ENCODE measurements around the gene SPIRE2.
"Not testable (repeated sequence)": the region's sequence is repeated elsewhere in the genome, so short reads cannot be mapped to it uniquely, and the experiment has no call there.

Gene SPIRE2

DNA sequence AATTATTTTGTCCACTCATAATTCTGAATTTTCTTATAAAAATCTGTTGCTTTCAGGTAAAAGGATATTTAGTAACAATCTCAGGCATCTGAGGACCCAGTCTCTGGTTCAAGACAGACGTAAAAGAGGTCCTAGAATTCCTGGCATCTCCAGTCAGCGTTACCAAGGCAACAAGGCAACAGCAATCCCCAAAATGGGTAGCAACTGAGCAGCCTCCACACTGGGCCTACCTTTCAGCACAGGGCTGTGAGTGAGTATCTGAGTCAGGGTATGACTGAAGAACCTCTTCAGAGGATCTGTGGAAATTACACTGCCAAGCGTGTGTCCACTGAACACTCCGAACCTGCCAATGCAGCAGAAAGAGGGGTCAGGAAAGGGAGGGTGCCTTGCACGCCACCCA lies 32.6 kb upstream of the SPIRE2 start:
- TF ChIP-seq GATA1 (IDR thresholded peaks at IDR 0.05; ENCODE audit: low read depth, low read length) (no peak), POLR2A (IDR thresholded peaks at IDR 0.05; ENCODE audit: low read length) (no peak)
- no peak for DNase-seq

DNA sequence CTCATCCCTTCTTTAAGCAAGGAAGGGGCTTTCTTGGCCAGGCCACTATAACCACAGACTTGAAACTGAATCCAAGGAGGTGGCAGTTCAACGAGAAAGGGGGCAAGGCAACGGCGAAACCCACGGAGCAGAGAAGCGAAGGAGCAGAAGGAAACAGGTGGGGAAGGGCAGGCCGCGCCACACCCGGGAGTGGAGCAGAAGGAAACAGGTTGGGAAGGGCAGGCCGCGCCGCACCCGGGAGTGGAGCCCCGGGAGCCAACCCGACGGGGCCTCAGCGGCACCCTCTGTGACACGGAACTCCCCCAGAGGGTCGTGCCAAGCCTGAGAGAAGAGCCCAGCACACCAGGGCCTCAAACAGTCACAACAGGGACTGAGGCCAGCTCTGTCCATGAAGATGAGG lies 32.2 kb upstream of the SPIRE2 start:
- TF ChIP-seq GATA1 (IDR thresholded peaks at IDR 0.05; ENCODE audit: low read depth, low read length): no peak
- no peak for TF ChIP-seq POLR2A (IDR thresholded peaks at IDR 0.05; ENCODE audit: low read length)
- DNase-seq: no peak

DNA sequence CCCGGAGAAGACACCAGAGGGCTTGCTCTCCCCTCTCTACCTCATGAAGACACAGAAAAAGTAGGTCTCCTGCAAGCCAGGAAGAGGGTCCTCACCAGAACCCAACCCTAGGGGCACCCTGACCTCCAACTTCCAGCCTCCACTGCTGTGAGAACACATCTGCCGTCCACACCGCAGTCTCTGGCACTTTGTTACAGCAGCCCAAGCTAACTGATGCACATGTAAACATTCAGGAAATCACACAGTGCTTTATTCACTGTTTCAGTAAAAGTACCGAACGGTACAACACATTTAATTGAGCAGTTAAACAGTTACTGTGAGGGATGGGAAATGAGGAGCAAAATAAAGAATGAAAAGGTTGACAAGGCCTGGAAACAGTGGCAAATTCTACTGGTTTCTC lies 30.1 kb upstream of the SPIRE2 start:
- no peak for TF ChIP-seq GATA1 (IDR thresholded peaks at IDR 0.05; ENCODE audit: low read depth, low read length)
- TF ChIP-seq POLR2A (IDR thresholded peaks at IDR 0.05; ENCODE audit: low read length): no peak
- no peak for DNase-seq

DNA sequence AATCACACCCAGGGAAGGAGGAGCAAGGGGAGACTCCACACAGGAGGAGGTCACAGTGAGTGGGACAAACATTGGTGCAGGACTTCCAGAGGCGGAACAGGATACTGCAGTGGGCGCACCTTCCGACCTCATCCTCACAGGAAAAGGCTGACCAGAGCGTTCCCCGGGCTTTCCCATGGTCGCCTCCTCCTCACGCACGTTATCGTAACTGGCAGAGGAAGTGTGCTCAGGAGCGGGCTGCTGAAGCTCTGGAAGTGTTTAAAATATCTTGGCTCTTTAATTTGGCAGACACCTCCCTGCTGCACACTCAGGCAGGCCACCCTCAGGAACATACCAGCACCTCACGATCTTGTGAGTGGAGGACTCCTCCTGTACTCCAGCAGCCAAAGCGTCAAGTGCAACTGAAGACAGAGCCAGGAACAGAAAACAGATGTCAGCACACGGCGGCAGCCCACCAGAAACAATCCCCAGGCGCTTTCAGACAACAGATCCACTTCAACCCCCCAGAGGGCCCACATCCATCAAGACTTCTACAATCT lies 29.4 kb upstream of the SPIRE2 start:
- TF ChIP-seq GATA1 (IDR thresholded peaks at IDR 0.05; ENCODE audit: low read depth, low read length) (no peak), POLR2A (IDR thresholded peaks at IDR 0.05; ENCODE audit: low read length) (no peak)
- no peak for DNase-seq

DNA sequence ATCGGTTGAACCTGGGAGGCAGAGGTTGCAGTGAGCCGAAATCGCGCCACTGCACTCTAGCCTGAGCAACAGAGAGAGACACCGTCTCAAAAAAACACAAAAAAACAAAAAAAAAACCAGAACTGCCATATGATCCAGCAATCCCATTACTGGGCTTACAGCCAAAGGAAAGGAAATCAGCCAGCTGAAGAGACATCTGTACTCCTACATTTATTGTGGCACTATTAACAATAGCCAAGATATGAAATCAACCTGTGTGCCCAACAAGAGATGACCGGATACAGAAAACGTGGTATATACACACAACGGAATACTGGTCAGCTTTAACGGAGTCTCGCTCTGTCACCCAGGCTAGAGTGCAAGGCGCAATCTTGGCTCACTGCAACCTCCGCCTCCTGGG lies 26.5 kb upstream of the SPIRE2 start:
- no peak for TF ChIP-seq GATA1 (IDR thresholded peaks at IDR 0.05; ENCODE audit: low read depth, low read length)
- TF ChIP-seq POLR2A (IDR thresholded peaks at IDR 0.05; ENCODE audit: low read length): no peak
- no peak for DNase-seq

DNA sequence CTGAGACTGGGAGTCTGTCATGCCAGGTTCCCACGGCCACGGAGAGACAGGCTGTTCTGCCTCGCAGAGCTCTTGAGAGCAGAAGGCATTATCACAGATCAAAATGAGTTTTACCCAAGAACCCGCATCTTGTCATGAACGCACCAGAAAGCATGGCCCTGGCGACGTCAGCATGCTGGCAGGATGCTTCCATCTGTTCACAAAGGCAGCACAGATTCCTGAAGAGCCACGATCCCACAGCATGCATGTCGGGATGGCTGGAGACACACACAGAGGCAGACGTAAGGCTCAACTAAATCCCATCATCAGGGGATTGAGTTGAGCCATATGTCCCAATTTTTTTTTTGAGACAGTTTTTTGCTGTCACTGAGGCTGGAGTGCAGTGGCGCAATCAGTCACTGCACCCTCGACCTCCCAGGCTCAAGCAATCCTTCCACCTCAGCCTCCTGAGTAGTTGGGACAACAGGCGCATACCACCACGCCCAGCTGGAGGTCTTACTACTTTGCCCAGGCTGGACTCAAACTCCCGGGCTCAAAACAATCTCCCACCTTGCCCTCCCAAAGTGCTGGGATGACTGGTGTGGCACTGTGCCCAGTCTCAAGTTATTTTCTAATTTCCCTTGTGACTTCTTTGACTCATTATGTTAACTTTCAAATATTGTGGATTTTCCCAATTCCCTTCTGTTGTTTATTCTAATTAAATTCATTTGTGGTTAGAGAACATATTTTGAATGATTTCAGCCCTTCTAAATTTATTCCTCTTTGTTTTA lies 23.0 kb upstream of the SPIRE2 start:
- no peak for DNase-seq
- no peak for TF ChIP-seq POLR2A (IDR thresholded peaks at IDR 0.05; ENCODE audit: low read length)
- no peak for TF ChIP-seq GATA1 (IDR thresholded peaks at IDR 0.05; ENCODE audit: low read depth, low read length)

DNA sequence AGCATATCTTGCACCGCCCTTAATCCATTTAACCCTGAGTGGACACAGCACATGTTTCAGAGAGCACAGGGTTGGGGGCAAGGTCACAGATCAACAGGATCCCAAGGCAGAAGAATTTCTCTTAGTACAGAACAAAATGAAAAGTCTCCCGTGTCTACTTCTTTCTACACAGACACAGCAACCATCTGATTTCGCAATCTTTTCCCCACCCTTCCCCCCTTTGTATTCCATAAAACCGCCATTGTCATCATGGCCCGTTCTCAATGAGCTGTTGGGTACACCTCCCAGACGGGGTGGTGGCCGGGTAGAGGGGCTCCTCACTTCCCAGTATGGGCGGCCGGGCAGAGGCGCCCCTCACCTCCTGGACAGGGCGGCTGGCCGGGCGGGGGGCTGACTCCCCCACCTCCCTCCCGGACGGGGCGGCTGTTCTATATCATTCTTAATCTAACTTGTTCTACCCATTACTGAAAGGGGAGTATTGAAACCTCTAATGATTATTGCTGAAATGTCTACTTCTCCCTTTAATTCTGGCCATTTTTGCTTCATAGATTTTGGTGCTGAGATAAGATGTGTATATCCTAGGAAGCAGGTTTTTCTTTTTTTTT lies 21.6 kb upstream of the SPIRE2 start:
- not testable (repeated sequence) for DNase-seq

DNA sequence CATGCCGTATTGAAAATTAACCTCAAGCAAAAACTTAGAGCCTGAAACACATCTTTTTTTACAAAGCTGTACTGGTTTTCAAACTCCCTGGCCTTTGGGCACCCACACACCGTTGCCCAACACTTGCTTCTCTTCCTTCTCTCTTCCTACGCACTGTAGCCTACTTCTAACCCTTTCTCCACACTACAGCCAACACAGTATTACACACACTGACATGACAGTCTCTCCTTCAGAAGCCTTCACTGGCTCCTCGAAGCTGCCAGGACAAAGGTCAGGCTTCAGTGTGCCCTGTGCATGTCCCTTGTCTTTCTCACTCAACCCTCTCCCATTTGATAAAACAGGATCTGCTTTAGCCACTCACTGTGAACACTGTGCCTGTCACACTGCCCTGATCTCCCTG lies 19.8 kb upstream of the SPIRE2 start:
- TF ChIP-seq GATA1 (IDR thresholded peaks at IDR 0.05; ENCODE audit: low read depth, low read length): no peak
- DNase-seq: no peak

DNA sequence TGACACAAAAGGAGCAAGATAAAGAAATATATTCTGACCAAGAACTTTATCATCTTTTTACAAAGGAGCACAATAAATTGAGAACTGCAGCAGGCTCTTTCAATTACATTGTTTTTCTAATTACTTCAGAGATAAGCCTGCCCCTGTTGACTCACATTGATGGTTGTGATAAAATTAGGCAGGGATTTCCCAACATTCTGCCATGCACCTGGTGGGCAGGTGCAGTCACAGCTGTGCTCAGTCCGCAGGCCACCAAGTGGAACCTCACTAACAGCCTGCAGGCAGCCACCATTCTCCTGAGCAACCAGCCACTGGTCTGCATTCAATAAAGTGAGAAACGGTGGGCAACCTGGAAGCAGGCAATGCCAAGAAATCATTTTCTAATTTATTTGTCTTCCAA lies 17.0 kb upstream of the SPIRE2 start:
- no peak for TF ChIP-seq POLR2A (IDR thresholded peaks at IDR 0.05; ENCODE audit: low read length)
- no peak for DNase-seq

DNA sequence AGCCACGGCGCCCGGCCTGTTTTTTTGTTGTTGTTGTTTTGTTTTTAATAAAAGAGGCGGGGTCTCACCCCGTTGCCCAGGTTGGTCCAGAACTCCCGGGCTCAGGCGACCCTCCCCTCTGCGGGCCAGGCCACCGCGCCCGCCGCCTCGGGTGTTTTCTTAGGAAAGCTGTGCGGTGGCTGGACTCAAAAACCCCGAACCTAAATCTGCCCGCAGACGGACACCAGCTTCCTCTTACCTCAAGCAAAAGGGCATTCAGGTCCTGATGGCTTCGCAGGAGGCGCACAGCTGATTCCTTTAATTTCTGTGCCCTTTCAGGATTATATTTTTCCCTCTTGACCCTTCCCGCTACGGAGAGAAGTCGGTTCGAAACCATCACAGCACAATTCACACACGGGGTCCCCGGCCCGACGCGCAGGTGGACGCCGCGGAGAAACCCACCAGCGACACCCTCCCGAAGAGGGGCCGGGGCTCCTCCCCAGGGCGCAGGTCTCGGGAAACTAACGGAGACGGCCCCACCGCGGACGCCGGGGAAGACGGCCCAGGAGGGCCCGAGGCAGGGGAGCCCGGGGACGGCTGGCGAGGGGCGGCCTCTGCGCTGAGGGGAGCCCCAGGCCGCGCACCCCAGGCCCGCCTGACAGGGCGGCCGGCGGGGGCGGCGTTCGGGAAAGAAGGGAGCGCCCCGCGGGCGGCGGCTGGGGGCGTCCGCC lies 12.5 kb upstream of the SPIRE2 start:
- DNase-seq: peak; percentile 56 to 66
- TF ChIP-seq POLR2A (IDR thresholded peaks at IDR 0.05; ENCODE audit: low read length) (no peak), GATA1 (IDR thresholded peaks at IDR 0.05; ENCODE audit: low read depth, low read length) (no peak)

DNA sequence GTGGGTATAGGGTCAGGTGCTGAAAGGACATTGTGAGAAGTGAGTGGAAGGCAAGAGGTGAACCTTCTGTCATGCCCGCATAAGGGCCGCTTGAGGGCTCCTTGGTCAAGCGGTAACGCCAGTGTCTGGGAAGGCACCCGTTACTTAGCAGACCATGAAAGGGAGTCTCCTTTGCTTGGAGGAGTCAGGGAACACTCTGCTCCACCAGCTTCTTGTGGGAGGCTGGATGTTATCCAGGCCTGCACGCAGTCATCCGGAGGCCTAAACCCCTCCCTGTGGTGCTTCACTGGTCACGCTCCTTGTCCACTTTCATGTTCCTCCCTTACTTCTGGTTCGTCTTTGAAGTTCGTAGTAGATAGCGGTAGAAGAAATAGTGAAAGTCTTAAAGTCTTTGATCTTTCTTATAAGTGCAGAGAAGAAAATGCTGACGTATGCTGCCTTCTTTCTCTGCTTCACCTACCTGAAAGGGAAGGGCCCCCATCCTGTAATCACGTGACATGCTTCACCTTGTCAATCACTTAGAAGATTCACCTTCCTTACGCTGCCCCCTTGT lies 9.3 kb upstream of the SPIRE2 start:
- not testable (repeated sequence) for DNase-seq

DNA sequence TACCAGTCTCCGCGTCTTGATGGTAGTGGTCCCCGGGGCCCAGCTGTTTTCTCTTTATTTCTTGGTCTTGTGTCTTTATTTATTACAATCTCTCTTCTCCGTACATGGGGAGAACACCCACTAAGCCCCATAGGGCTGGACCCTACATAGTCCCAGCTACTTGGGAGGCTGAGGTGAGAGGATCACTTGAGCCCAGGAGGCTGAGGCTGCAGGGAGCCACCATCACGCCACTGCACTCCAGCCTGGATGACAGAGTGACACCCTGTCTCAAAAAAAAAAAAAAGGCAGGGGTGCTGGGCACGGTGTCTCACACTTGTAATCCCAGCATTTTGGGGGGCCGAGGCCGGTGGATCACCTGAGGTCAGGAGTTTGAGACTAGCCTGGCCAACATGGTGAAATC lies 8.8 kb upstream of the SPIRE2 start:
- DNase-seq: not testable (repeated sequence)

DNA sequence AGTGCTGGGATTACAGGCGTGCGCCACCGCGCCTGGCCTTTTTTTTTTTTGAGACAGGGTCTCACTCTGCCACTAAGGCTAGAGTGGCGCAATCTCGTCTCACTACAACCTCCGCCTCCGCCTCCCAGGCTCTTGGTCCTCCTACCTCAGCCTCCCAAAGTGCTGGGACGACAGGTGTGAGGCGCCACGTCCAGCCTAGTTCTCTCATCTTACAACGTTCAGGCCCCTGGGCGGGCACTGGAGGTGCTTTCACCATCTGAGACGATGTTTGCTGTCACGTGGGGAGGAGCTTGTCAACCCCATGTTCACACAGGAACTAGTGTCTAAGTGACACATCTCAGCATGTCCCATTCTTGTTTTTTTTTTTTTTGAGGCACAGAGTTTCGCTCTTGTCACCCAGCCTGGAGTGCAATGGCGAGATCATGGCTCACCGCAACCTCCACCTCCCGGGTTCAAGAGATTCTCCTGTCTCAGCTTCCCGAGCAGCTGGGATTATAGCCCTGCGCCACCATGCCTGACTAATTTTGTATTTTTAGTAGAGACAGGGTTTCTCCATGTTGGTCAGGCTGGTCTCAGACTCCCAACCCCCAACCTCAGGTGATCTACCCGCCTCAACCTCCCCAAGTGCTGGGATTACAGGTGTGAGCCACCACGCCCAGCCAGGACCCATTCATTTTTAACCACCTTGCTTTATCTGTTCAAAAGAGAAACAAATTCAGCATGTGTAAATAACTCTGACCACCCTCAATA lies 6.7 kb upstream of the SPIRE2 start:
- no peak for TF ChIP-seq POLR2A (IDR thresholded peaks at IDR 0.05; ENCODE audit: low read length)
- no peak for TF ChIP-seq GATA1 (IDR thresholded peaks at IDR 0.05; ENCODE audit: low read depth, low read length)
- no peak for DNase-seq
